ENCODE data around the gene NCSTN.
"Not testable (repeated sequence)": the region's sequence is repeated elsewhere in the genome, so short reads cannot be mapped to it uniquely, and the experiment has no call there.

NCSTN gene

DNA sequence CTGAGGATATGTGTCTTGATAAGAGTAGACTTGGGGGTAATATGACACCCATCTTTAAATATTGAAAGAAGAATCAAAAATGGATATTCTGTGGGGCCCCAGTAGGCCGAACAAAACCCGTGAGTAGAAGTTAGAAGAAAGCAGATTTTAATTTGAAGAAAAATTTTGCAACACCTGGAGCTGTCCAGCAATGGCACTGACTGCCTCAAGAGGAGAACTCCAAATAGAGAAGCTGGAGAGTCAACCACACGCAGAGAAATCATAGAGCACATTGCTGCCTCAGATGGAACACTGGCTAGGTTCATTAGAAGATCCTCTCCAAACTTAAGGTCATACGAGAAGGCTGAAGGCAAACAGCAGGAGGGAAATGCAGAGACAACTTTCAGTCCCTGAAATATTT is 30.5 kb downstream of the NCSTN start:
- DNase-seq = no peak
- TF ChIP-seq, protein P1, sequence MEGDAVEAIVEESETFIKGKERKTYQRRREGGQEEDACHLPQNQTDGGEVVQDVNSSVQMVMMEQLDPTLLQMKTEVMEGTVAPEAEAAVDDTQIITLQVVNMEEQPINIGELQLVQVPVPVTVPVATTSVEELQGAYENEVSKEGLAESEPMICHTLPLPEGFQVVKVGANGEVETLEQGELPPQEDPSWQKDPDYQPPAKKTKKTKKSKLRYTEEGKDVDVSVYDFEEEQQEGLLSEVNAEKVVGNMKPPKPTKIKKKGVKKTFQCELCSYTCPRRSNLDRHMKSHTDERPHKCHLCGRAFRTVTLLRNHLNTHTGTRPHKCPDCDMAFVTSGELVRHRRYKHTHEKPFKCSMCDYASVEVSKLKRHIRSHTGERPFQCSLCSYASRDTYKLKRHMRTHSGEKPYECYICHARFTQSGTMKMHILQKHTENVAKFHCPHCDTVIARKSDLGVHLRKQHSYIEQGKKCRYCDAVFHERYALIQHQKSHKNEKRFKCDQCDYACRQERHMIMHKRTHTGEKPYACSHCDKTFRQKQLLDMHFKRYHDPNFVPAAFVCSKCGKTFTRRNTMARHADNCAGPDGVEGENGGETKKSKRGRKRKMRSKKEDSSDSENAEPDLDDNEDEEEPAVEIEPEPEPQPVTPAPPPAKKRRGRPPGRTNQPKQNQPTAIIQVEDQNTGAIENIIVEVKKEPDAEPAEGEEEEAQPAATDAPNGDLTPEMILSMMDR (IDR thresholded peaks at IDR 0.05; ENCODE audit: low read depth, low read length) = no peak
- Histone ChIP-seq H3K4me3 (ENCODE audit: low read depth, low read length) (no peak overlapping the region), H3K36me3 (peaks cover 8% of the 10 kb centered on the region), H3K9me3 (ENCODE audit: severe bottlenecking) (no peaks in the 10 kb centered on the region), H3K27ac (peak overlapping the region; percentile 87), H3K27me3 (ENCODE audit: insufficient read depth, low read depth, severe bottlenecking) (no peaks in the 10 kb centered on the region)

DNA sequence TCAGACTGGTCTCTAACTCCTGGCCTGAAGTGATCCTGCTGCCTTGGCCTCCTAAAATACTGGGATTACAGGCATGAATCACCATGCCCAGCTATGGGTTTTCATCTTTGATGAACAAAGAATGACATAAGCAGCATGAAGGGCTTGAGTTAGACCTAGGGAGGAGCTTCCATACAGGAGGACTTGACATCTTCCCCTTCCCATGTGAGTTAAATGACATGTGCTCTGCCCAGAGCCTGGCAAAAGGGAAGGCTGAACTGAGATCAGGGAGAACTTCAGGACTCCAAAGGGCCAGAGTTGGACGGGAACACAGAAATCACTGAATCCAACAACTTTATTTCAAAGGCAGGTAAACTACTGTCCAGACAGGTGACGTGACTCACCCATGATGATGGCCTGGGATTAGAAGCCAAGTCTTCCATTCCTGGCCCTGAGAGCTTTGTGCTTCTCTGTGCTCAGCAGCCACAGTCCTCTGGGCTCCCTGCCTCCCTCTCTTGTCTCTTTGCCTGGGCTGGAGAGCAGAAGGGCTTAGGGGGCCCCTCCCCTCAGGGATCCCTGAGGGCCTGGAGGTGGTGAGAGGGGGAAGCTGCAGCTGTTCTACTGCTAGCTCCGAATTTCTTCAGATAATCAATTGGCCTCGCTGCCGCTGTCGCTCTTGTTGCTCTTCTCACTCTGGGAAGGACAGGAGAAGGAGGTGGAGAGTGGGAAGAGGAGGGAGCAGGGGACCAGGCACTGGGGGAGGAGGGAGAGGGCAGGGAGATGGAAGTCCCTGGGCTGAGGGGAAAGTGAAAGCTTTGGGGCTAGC is 31.3 kb downstream of the NCSTN start:
- peak overlapping the region; percentile 31 for H3K4me3 ChIP-seq (ENCODE audit: low read depth, low read length)
- H3K27ac ChIP-seq = peak overlapping the region; percentile 87
- peak; percentile 97 for DNase-seq
- H3K9me3 ChIP-seq (ENCODE audit: severe bottlenecking) = no peaks in the 10 kb centered on the region
- no peaks in the 10 kb centered on the region for H3K27me3 ChIP-seq (ENCODE audit: insufficient read depth, low read depth, severe bottlenecking)
- H3K36me3 ChIP-seq = peaks cover 8% of the 10 kb centered on the region
- TF ChIP-seq, protein P1 (IDR thresholded peaks at IDR 0.05; ENCODE audit: low read depth, low read length) = no peak

- no peaks in the 10 kb centered on the region for H3K9me3 ChIP-seq (ENCODE audit: severe bottlenecking)
- TF ChIP-seq, protein P1 (IDR thresholded peaks at IDR 0.05; ENCODE audit: low read depth, low read length) = 0 out of 2 replicates have a peak, but pooled peaks have one; percentile 6
- peak overlapping the region; percentile 87 for H3K27ac ChIP-seq
- H3K27me3 ChIP-seq (ENCODE audit: insufficient read depth, low read depth, severe bottlenecking) = no peaks in the 10 kb centered on the region
- peak overlapping the region; percentile 4; the same call in 1 of the 2 replicates for H3K4me3 ChIP-seq (ENCODE audit: low read depth, low read length)
- DNase-seq = peak; percentile 66
- H3K36me3 ChIP-seq = peaks cover 5% of the 10 kb centered on the region
Measured at GRCh38 chr1:160375788-160376524, 32.8 kb downstream of the NCSTN start.

DNA sequence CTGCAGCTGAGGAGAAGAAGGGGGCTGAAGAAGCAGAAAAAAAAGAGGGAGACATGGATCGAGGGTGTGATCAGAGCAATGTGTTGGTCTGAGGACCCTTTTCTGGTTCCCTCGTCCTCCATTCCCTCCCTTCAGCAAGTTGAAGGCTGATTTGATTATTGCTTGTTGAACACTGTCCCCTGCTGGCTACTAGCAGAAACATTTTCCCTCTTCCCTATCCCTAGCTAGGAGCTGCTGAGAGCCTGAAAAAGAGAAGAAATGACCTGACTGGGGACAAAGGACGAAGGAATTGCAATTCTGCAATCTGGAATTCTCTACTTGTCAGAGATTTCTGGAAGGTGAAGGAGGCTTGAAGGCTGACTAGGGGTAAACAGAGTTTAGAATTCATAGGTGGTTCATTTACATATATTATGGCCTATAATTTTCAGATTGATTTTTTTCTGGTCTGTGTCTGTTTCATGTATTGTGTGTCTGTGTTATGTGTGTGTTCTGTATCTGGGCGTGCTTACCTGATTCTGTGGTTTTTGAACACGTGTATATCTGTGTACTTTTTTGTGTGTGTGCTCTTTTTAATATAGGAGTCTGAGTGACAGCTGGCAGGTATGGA is 33.4 kb downstream of the NCSTN start:
- H3K27me3 ChIP-seq (ENCODE audit: insufficient read depth, low read depth, severe bottlenecking) = no peaks in the 10 kb centered on the region
- H3K4me3 ChIP-seq (ENCODE audit: low read depth, low read length) = no peak overlapping the region
- no peaks in the 10 kb centered on the region for H3K36me3 ChIP-seq
- peak overlapping the region; percentile 87 for H3K27ac ChIP-seq
- no peaks in the 10 kb centered on the region for H3K9me3 ChIP-seq (ENCODE audit: severe bottlenecking)
- peak; percentile 79 for DNase-seq
- TF ChIP-seq, protein P1 (IDR thresholded peaks at IDR 0.05; ENCODE audit: low read depth, low read length) = peak; percentile 99

GRCh38 chr1:160377585-160378206 is 34.5 kb downstream of the NCSTN start:
- TF ChIP-seq, protein P1 (IDR thresholded peaks at IDR 0.05; ENCODE audit: low read depth, low read length) = no peak
- Histone ChIP-seq H3K9me3 (ENCODE audit: severe bottlenecking) (no peaks in the 10 kb centered on the region), H3K36me3 (no peaks in the 10 kb centered on the region), H3K4me3 (ENCODE audit: low read depth, low read length) (no peak overlapping the region), H3K27ac (no peak overlapping the region), H3K27me3 (ENCODE audit: insufficient read depth, low read depth, severe bottlenecking) (no peaks in the 10 kb centered on the region)
- no peak for DNase-seq

DNA sequence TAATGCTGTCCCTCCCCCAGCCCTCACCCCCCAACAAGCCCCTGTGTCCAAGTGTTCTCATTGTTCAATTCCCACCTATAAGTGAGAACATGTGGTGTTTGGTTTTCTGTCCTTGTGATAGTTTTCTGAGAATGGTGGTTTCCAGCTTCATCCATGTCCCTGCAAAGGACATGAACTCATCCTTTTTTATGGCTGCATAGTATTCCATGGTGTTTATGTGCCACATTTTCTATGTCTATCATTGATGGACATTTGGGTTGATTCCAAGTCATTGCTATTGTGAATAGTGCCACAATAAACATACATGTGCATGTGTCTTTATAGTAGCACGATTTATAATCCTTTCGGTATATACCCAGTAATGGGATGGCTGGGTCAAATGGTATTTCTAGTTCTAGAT is 41.6 kb downstream of the NCSTN start:
- not testable (repeated sequence) for H3K36me3 ChIP-seq; H3K4me3 ChIP-seq (ENCODE audit: low read depth, low read length); H3K27ac ChIP-seq

GRCh38 chr1:160388406-160388805 is 45.2 kb downstream of the NCSTN start:
- H3K27ac ChIP-seq; H3K27me3 ChIP-seq (ENCODE audit: insufficient read depth, low read depth, severe bottlenecking); H3K4me3 ChIP-seq (ENCODE audit: low read depth, low read length); H3K36me3 ChIP-seq; H3K9me3 ChIP-seq (ENCODE audit: severe bottlenecking); DNase-seq: not testable (repeated sequence)

More for the DNA sequence above, 41.6 kb downstream of the NCSTN start:
- not testable (repeated sequence) for DNase-seq; H3K9me3 ChIP-seq (ENCODE audit: severe bottlenecking); H3K27me3 ChIP-seq (ENCODE audit: insufficient read depth, low read depth, severe bottlenecking)
